GM12873 (cell line): ENCODE results near the gene PSD2.

Experiments used
- CTCF ChIP-seq: IDR thresholded peaks from 2 replicates; pipeline ENCODE4 v1.5.1; 2012; ENCODE audit warnings: low read depth, mild to moderate bottlenecking, moderate library complexity, low read length, control low read depth; ENCODE audit not compliant: insufficient read depth; ENCODE audit errors: missing control alignments

The PSD2 gene

GRCh38 chr5:139760066-139761056, 35.2 kb upstream of the PSD2 start:
- no peak for TF ChIP-seq CTCF

GRCh38 chr5:139761057-139761450, 34.6 kb upstream of the PSD2 start:
- no peak for TF ChIP-seq CTCF

GRCh38 chr5:139761501-139761900, 34.1 kb upstream of the PSD2 start:
- TF ChIP-seq CTCF = no peak

- TF ChIP-seq CTCF = no peak
These were observed 32.9 kb upstream of the PSD2 start for GRCh38 chr5:139762615-139763170.

DNA sequence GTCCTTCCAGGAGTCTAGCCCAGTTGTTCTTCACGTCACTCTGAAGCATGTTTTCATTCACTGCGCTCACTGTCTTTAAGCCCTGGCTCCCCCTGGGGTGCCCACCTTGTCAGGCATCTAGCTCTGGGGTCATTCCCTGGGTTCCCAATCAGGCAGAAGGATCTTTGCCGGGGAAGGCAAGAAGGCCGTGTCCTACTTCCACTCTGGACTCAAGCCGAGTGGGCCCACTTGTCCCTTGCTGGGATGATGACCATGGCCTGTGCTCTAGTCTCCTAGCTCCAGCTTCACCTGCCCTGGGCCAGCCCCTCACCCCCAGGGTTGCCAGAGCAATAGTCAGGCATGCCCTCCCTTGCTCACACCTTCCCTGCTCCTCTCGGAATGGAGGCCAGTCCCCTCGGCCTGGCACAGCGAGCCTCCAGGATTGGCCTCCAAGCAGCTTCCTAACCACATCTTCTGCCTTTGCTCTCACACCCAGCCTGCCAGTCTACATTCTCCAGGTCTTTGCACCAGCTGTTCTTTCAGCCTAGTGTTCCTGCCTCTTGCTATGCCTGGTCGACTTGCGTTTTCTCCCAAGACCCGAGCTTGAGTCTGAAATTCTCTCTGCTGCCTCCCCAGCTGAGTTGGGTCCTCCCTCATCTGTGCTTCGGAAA, 32.2 kb upstream of the PSD2 start:
- no peak for TF ChIP-seq CTCF

- TF ChIP-seq CTCF = no peak
These were observed 31.4 kb upstream of the PSD2 start for GRCh38 chr5:139763930-139764791.
